ENCODE data around the gene CRYGC.
A peak's percentile ranks its signal among the peaks of the same experiment; 100 is the strongest.

CRYGC gene

DNA sequence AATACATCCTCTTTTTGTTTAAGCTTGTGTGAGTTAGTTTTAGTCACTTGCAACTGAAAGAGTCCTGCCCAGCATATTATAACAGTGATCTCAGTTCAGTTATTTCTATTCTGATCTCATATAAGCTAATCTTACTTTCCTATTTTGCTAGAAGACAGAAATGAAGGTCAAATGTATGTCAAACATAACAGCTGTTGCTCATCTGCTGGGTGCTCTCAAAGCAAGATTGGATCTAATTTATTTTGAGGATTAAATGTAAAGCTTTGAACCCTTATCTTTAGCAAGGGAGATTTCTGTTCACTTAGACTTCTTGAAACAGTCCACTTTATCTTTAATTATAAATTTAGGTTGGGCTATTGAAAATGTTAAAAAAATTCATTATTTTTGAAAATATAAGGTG is 36.5 kb downstream of the CRYGC start:
- DNase-seq (ENCODE audit: low read depth) = no peak

DNA sequence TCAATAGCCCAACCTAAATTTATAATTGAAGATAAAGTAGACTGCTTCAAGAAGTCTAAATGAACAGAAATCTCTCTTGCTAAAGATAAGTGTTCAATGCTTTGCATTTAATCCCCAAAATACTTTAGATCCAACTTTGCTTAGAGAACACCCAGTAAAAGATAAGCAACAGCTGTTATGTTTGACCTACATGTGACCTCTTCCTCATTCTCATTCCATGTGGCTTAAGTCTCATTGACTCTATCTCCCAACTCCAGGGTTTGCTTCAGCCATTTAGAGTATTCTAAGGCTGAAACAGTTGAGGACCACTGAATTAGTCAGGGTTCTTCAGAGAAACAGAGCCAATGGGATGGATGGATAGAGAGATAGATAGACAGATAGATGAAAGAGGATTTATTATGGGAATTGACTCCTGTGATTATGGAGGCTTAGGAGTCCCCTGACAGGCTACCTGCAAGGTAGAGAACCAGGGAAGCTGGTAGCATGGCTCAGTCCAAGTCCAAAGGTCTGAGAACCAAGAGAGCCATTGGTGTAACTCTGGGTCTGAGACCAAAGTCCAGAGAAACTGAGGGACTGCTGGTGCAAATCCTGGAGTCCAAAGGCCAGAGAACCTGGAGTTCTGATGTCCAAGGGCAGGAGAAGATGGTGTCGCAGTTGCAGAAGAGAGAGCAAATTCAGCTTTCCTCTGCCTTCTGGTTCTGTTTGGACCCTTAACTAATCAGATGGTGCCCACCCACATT is 37.4 kb downstream of the CRYGC start:
- DNase-seq (ENCODE audit: low read depth) = peak; percentile 39

DNA sequence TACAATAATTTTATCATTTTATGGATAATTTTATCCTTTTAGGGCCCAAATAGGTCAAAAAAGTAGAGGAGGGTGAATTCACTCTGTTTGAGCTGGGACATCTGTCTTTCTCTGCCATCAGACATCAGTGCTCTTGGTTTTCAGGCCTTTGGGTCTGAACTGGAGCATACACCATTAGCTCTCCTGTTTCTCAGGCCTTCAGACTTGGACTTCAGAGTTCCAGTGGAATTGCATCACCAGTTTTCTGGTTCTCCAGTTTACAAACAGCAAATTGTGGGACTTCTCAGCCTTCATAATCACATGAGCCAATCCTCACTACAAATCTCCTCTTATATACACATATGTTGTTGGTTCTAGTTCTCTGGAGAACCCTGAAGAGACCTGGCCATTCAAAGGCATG is 39.2 kb downstream of the CRYGC start:
- DNase-seq (ENCODE audit: low read depth) = no peak

DNA sequence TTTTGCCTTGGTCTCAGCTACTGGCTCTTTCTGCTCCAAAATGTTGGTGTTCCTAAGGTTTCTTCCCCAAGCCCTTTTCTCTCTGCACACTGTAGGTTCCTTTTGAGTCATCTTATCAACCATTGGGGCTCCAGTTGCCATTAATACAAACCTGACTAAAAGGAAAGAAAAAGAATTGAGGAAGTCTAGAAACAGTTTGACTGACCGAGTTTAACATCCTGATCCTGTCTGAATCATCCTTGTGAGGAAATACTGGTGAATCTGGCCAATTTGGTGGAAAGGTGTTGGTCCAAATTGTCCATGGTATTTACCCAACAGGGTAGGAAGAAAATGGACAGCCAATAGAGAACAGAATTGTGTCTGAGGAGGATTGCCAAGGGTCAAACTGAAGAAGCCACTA is 43.6 kb downstream of the CRYGC start:
- DNase-seq (ENCODE audit: low read depth) = no peak

DNA sequence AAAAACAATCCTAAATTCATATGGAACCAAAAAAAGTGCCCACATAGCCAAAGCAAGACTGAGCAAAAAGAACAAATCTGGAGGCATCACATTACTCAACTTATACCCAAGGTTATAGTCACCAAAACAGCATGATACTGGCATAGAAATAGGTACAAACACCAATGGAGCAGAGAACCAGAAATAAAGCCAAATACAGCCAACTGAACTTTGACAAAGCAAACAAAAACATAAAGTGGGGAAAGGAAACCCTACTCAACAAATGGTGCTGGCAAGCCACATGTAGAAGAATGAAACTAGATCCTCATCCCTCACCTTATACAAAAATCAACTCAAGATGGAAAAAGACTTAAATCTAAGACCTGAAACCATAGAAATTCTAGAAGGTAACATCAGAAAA is 45.8 kb downstream of the CRYGC start:
- no peak for DNase-seq (ENCODE audit: low read depth)
